Activated CD8-positive, alpha-beta memory T cell treated with anti-CD3 and anti-CD28 coated beads, Interleukin-2, amount 50 U/mL, for 1 hour (primary cell): ENCODE measurements around the gene PTOV1.

Source experiments
- DNase-seq: peaks from one replicate; pipeline ENCODE4 v3.0.0-alpha.2; 2020; ENCODE audit errors: extremely low read depth

Gene PTOV1

DNA sequence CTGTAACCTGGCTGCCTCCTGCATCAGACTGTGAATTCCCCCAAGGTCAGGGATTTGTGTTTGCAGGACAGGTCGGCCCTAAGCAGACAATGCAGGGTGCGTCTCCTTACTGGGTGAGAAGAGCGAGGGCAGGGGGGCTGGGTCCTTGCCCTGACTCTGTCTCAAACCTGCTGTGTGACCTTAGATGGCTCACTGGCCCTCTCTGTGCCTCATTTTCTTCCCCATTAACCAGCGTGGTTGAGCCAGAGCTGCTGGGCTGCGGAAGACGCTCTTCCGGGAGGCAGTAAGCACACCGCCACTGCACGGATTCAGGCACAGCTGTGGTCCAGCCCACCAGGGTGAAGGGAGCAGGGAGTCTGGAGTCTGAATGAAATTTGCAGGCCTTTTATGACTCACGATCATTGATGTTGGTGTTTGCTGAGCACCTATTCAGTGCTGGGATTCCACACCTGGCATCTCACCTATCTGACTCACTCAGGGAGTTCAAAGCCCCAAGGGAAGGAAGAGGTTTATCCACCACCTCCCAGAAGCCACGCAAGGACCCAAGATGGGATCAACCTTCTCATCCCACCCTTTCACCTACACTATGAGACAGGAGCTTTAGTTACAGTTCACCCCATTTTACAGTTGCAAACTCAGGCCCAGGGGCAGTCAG lies 23.7 kb downstream of the PTOV1 start:
- no peak for DNase-seq

DNA sequence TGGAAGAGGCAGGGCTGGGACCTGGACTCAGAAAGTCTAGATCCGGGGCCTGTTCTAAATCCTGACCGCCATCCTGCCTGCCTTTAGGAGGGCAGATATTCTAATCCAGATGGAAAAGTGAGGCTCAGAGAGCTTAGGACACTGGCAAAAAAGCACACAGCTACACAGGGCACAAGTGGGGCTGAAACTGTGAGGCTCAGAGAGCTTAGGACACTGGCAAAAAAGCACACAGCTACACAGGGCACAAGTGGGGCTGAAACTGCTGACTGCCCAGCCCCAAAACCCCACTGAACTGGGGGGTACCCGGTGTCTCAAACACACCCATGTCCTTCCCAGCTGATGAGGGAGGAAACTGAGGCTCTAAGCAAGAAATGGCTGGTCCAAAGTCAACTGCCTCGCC lies 24.2 kb downstream of the PTOV1 start:
- DNase-seq: no peak

DNA sequence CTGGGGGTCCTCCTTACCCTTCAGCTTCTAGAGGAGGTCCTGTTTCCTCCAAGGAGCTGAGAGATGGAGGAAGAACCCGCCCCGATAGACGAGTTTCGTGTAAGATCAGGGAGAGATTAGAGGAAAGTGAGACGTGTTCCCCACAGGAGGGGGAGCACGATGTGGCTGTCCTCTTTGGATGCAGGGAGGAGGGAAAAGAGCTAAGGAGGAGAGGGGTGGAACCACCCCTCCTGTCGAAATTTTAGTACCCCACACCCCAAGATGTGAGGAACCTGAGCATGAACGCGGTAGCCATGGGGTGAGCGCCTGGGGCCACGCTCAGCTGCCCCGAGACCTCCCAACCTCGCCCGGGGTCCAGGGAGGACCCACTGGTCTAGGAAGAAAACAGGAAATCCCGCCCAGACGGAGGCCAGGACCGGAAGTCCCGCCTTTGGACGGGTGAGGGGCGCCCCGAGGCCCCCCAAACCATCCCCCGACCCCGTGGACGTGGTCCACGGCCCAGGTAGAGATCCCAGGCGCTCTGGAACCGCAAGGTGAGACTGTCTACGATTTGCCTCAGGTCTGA lies 25.0 kb downstream of the PTOV1 start:
- no peak for DNase-seq

DNA sequence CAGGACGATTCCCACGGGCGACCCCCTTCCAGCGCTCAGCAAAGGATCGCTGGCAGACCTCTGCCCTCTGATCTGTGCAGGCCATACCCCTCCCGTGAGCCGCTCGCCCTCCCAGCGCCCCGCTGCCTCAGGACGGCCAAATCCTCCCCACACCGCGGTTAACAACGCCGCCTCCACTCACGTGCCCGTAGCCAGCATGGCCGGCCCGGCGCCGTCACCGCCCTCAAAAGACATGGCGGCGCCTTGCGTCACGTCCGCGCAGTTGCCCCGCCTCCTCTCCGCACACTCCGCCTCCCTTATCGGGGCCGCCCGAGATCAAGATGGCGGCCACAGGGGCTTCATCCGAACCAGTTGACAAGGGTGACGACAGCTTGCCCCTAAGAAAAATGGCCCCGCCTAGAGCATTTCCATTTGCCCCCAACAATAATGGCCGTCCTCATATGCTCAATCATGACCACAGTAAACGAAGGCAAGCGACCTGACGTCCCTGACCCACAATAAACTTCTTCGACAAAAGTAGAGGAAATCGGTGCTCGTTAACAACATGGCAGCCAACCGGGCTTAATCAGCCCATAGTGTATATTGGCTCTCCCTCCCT lies 25.6 kb downstream of the PTOV1 start:
- peak; percentile 95 for DNase-seq

DNA sequence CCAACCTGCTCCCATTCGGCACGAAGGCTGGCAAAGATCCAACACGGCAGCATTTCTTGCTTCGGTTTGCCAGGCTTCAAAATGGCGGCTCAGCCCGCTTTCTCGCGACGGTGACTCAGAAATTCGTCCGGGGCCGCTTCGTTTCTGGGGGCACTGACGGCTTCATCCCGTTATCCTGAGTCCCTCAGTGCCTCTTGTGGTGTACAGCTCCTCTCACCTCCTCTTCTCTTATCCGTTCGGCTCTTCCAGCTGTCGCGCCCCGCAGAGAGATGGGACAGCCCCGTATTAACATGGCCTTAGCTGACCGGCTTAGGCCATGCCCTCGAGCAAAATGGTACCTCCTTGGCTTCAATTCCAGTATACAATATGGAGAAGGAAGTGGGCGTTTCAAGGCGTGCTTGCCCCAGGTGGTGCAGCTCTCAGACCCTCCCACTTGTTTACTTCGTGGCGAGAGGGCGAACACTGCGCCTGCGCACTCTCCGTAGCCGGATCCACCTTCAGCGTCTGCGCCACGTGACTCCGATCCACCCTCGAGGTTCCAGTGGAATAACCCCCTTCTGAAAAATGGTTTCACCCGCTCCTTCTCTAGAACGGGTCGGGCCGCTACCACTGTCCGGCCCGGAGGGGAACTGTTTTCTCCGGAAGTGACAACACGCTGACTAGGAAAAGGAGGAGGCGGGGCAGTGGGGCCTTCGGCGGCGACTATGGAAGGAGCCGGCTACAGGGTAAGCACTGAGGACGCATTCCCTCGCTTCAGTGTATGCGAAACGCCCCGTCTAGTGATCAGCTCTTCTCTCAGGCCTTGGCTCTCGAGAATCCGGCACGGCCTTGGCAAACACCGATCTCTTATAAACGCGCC lies 26.3 kb downstream of the PTOV1 start, which contains the start of the genes AKT1S1 and TBC1D17:
TSS of gene AKT1S1 (minus strand) at position 336 of the 859 bp plus-strand sequence. CDS start 4,060 bp downstream, outside the sequence.
TSS of gene TBC1D17 (plus strand) at position 683 of the 859 bp plus-strand sequence. CDS start at position 705, 22 bp downstream.
- peak; percentile 99 for DNase-seq

DNA sequence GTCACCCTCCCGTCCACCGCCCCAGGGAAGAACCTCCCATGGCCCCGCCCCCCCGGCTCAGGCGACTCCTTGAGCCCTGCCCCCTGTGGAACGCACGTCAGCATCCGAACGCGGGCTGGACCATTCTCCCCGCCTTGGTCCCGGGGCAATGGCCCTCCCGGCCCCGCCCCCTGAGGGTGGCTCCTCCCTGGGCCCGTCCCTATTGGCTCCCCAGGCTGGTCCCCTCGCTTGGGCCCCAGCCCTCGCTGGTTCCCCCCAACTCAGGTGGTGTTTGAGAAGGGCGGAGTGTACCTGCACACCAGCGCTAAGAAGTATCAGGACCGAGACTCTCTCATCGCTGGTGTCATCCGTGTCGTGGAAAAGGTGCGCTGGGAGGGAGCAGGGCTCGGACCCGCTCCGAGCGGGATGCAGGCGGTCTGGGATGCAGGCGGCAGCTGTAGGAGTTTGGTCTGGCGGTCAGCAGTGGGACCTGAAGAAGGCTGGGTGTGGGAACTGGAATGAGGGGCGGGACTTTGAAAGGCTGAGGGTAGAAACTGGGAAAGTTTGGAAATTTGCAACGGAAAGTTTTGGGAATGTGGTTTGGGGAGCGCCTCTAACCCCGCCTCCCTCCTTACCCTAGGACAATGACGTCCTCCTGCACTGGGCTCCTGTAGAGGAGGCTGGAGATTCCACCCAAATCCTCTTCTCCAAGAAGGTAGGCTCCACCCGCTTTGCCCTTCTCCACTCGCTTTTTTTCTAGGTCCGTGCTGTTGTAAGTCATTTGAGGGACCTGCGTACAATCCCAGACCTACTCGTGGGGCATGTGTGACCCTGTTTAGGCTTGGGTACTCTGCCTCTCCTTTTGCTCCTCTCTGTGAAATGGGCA lies 27.2 kb downstream of the PTOV1 start:
- peak; percentile 96 for DNase-seq

DNA sequence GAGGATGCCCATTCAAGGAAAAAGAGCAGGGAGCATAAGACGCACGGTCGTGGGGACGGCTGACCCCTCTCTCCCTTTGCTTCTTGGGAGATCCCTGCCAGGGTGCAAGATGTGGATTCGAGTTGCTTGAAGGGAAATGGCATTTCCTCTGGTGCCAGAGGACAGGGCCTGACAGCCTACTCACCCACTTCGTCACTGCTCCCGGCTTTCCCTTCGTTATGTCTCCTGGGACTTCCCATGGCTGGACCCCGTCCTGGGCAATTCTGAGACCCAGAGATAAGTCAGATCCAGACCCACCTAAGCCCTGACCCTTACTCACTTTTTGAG lies 27.7 kb downstream of the PTOV1 start:
- DNase-seq: no peak

DNA sequence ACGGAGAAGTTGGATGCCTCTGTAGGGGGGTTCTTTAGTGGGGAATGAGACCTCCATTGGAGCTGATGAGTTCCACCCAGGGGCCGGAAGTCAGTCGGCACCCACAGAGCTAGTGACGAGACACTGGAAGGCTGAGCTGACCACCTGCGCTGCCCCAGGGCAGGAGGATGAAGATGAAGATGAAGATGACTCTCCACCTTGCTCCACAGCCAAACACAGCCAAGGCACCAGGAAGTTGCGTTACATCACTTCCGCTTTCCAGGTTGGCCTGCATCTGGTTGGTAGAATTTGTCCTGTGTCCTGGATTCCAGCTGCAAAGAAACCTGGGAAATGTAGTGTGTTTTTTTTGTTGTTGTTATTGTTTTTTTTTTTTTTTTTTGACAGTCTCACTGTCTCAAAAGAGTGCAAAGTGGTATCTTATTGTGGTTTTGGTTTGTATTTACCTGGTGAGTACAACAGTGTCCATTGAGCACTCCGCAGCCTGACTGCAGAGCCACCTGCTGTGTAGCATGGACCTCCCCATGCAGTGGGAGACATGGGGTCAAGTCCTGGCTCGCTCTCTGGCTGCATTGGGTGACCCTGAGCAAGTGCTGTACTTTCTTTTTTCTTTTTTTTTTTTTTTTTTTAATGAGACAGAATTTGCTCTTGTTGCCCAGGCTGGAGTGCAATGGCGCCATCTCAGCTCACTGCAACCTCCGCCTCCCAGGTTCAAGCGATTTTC lies 28.4 kb downstream of the PTOV1 start:
- no peak for DNase-seq

DNA sequence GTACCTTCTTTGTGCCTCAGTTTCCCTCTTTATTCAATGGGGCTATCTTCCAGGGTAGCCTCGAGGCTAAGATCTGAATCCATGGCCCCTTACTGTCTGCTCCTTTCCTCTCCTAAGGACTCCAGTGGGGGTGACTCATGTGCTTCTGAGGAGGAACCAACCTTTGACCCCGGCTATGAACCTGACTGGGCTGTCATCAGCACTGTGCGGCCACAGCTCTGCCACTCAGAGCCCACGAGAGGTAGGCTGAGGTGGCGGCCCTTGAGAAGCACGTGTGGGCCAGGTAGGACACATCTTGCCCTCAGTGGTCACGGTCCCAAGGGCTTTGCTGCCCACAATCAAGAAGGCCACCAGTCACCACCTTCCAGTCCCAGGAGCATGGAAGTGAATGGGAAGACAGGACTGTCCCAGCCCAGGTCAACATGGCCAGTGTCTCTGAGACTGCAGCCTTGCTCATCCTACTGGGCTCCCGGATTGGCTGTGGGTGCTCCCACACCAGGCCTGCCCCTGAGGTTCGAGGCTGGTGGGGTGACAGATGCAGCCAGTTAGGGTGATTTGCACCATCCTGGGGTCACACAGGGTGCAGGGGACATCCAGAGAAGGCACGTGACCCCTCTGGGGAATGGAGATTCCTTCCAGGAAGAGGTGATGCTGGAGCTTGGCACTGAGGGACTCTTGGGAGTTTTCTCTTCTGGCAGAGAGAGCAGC lies 29.4 kb downstream of the PTOV1 start:
- DNase-seq: no peak

DNA sequence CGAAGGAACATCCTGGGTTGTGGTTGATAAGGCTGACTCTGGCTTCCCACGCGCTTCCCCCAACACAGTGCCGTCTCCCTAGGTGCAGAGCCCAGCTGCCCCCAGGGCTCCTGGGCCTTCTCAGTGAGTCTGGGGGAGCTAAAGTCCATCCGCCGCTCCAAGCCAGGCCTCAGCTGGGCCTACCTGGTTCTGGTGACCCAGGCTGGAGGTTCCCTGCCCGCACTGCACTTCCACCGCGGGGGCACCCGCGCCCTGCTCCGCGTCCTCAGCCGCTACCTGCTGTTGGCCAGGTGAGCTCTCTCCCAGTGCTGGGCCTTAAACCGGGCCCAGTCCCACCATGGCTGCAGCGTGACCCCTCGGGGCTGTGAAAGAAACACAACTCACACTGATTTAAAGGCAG lies 30.2 kb downstream of the PTOV1 start:
- DNase-seq: no peak

DNA sequence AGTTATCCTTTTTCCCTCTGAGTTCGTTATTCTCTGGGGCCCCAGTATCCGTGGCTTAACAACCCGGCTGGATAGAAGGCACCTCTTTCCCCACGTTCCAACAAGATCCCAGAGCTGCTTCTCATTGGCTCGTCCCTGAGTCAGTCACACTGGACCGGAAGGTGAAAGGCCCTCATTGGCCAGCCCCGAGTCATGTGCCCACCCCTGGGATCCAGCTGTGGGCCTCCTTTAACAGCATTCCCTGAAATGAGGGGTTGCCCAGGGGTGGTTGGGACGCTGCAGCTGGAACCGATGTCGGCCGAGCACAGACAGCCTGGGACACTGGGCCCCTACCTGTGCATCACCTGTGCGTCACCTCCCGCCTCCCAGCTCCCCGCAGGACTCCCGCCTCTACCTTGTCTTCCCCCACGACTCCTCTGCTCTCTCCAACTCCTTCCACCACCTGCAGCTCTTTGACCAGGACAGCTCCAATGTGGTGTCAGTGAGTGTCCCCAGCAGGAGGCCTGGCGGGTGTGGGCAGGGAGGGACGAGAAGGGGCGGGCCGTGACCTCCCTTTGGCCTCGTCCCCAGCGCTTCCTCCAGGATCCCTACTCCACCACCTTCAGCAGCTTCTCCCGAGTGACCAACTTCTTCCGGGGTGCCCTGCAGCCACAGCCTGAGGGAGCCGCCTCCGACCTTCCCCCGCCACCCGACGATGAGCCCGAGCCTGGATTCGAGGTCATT lies 30.9 kb downstream of the PTOV1 start:
- DNase-seq: no peak

DNA sequence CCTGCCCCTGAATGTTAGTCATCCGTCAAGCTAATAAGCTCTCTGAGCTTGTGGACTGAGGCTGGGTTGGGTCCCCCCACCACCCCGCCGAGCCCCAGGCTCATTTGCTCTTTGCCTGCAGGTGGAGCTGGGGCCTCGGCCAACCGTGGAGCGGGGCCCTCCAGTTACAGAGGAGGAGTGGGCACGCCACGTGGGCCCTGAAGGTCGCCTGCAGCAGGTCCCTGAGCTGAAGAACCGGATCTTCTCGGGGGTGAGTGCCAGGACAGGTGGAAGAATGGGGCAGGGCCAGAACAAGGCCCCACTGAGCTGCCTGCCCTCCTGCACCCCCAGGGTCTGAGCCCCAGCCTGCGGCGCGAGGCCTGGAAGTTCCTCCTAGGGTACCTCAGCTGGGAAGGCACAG lies 31.7 kb downstream of the PTOV1 start:
- no peak for DNase-seq

DNA sequence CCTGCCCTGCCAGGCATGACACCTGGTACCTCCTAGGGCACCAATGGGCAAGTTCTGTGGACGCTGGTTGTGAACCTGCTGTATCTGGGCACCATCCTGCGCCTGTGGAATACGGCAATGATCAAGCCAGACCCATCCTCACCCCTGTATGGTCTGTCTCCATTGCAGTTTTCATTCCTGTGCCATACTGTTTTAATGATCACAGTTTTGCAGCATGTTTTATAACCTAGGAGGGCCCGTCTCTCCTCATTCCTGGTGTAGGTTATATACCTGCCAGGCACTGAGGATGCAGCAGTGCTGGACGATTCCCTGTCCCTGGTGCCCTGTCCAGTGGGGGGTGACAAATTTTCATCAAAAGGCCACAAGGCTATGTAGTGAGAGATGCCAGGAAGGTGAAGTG lies 32.1 kb downstream of the PTOV1 start:
- DNase-seq: no peak

DNA sequence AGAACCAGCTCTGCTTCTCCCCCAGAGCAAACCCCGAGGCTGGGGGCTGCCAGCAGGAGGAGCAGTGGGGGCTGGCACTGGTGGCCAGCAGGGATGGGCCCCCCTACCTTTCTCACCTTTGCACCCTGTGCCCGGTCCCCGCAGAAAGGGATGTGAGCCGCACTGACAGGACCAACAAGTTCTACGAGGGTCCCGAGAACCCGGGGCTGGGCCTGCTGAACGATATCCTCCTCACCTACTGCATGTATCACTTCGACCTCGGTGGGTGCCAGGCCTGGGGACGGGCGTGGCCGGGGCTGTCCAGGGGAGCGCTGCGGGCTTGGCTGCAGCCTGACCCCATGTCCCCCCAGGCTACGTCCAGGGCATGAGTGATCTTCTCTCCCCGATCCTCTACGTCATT lies 33.1 kb downstream of the PTOV1 start:
- no peak for DNase-seq

DNA sequence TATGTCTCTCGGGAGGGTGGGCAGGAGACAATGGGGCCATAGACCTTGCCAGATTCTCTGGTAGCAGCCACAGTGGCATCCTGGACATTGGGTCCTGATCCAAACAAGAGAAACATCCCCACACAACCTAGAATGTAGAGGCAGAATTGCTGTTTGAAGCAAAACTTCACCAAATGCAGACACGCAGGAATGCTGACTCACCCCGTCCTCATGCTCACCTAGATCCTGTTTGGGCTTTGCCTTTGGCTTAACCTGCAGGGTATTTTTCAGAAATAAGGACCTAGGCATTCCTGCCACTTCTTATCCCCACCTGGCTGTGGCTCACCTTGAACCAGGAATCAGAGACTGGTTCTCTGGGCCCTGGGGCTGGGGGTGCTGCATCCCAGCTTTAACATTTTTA lies 33.8 kb downstream of the PTOV1 start:
- no peak for DNase-seq

DNA sequence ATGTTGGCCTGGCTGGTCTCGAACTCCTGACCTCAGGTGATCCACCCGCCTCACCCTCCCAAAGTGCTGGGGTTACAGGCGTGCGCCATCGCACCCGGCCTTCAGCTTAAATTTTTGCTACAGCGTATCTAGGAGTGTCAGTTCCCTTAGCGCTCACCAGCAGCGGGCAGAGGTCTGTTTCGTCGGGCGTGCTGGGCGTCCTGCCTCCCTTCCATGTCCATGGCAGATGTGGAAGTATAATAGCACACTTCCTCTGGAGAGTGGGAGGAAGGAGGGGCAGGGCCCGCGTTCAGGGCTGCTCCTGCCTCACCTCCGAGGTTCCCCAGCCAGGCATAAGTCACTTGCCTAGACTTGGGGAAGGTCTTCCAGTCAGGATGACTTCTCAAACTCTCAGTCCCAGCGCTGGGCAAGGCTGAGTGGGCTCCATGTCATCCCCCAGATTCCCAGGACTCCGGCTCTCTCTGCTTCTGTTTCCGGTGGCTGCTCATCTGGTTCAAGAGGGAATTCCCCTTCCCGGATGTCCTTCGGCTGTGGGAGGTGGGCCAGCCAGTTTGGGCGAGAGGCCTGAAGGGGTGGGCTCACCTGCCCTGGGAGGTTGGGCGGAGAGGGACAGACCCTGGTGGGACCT lies 36.2 kb downstream of the PTOV1 start:
- no peak for DNase-seq

DNA sequence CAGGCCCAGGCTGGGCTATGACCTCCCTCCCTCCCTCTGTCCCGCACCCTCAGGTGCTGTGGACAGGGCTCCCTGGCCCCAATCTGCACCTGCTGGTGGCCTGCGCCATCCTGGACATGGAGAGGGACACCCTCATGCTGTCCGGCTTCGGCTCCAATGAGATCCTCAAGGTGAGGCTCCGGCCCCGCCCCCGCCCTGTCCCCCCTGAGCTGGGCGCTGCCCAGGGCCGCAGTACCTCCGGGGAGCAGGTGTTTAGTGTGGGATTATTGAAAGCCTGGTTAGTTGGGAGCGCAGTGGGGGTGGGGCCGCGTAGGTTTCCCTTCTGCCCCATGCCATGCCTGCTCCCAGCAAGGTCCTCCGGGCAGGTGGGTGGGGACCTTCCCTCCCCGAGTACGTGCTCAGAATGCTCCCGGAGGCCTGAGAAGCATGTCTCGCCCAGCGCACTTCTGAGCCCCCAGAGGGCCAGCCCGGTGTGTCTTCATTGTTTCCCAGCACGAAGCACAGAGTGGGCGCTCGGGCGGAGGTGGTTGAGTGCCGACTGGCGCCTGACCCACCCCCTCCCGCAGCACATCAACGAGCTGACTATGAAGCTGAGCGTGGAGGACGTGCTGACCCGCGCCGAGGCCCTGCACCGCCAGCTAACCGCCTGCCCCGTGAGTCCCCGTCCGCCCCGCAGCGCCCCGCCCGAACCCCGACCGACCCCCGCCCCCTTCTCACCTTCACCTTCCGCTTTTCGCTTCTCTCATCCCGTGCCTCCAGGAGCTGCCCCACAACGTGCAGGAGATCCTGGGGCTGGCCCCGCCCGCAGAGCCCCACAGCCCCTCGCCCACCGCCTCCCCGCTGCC lies 36.9 kb downstream of the PTOV1 start:
- no peak for DNase-seq

DNA sequence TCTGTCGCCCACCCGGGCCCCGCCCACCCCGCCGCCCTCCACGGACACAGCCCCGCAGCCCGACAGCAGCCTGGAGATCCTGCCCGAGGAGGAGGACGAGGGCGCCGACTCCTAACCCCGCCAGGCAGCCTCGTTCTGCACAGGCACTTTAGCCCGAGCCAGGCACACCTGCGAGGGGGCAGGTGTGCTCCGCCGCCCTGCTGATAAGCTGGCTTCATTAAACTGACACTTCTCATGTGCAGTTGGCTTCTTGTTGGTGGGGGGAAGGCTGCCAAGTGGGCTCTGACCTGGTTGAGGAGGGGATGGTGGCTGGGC lies 37.5 kb downstream of the PTOV1 start:
- DNase-seq: no peak
